ENCODE results near the gene IL7R. TPM values are rescaled to one million over a fixed set of nuclear protein-coding genes. Genes with fewer than 3 reads are reported as not detected.
"Not testable (repeated sequence)": the region's sequence is repeated elsewhere in the genome, so short reads cannot be mapped to it uniquely, and the experiment has no call there.

Gene IL7R
- total RNA-seq, 3 donors from 2014 or later: 10.1 to 26.1 (median 16.7) TPM

DNA sequence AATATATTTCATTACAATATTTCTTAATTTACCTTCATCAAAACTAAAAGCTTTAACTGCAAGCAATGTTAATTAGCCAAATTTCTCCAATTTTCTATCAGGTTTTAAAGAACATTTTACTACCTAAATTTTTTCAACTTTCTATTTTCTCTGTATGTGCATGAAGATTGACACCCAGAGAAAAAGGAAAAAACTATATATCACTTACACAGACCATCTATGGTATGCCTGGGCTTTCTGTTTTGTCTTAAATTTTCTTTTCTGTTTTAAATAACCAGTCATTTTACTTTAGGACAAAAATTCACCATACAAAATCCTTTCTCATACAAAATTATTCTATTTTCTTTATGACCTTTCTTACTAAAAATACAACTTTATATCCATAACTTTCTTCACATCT, 13.8 kb upstream of the IL7R start:
- intact Hi-C loops (cut with DNase I; ENCODE audit: low total_unique reads): no loop called here
- H3K9me3 ChIP-seq: peaks cover 3 to 10% of the 10 kb centered on the region in 2 donors

DNA sequence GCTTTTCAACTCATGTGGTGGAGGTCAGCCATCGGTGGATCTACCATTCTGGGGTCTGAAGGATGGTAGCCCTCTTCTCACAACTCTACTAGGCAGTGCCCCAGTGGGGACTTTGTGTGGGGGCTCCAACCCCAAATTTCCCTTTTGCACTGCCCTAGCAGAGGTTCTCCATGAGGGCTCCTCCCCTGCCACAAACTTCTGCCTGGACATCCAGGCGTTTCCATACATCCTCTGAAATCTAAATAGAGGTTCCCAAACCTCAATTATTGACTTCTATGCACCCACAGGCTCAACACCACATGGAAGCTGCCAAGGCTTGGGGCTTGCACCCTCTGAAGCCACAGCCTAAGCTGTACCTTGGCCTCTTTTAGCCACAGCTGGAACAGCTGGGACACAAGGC, 11.2 kb upstream of the IL7R start:
- H3K4me3 ChIP-seq; H3K4me1 ChIP-seq; H3K9me3 ChIP-seq; intact Hi-C loops (cut with DNase I; ENCODE audit: low total_unique reads); H3K27me3 ChIP-seq; H3K36me3 ChIP-seq; DNase-seq (ENCODE audit: low spot score in 2 of 2); H3K27ac ChIP-seq: not testable (repeated sequence)

More for the DNA sequence above, 13.8 kb upstream of the IL7R start:
- Histone ChIP-seq H3K27me3 (no peaks in the 10 kb centered on the region), H3K36me3 (no peaks in the 10 kb centered on the region), H3K27ac (no peak overlapping the region), H3K4me1 (no peaks in the 10 kb centered on the region), H3K4me3 (no peak overlapping the region)
- no peak for TF ChIP-seq POLR2AphosphoS5 (IDR thresholded peaks at IDR 0.05)
- TF ChIP-seq POLR2A (IDR thresholded peaks at IDR 0.05): no peak
- TF ChIP-seq, protein P1, sequence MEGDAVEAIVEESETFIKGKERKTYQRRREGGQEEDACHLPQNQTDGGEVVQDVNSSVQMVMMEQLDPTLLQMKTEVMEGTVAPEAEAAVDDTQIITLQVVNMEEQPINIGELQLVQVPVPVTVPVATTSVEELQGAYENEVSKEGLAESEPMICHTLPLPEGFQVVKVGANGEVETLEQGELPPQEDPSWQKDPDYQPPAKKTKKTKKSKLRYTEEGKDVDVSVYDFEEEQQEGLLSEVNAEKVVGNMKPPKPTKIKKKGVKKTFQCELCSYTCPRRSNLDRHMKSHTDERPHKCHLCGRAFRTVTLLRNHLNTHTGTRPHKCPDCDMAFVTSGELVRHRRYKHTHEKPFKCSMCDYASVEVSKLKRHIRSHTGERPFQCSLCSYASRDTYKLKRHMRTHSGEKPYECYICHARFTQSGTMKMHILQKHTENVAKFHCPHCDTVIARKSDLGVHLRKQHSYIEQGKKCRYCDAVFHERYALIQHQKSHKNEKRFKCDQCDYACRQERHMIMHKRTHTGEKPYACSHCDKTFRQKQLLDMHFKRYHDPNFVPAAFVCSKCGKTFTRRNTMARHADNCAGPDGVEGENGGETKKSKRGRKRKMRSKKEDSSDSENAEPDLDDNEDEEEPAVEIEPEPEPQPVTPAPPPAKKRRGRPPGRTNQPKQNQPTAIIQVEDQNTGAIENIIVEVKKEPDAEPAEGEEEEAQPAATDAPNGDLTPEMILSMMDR (IDR thresholded peaks at IDR 0.05): no peak
- no peak for DNase-seq (ENCODE audit: low spot score in 2 of 2)

DNA sequence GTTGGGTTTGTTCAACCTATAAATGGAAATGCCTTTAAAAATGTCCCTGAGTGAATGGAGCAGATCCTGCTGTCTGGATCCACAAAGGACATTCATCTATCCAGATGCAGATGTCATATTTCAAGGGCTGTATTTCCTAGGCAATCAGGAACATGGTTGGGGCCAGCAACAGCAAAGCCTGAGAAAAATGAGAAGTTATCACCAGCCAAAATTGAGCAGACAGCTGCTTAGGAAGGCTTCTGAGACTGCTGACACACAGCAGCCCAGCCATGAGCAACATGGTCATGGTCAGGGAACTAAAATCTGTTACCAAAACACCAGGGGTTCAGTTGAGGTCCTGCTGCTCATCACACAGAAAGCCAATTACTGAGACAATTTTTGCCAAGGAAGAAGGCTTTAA, 9.2 kb upstream of the IL7R start:
- DNase-seq (ENCODE audit: low spot score in 2 of 2): no peak
- H3K27me3 ChIP-seq: no peaks in the 10 kb centered on the region
- TF ChIP-seq, protein P1 (IDR thresholded peaks at IDR 0.05): no peak
- no peak for TF ChIP-seq POLR2AphosphoS5 (IDR thresholded peaks at IDR 0.05)
- no peak for TF ChIP-seq POLR2A (IDR thresholded peaks at IDR 0.05)

DNA sequence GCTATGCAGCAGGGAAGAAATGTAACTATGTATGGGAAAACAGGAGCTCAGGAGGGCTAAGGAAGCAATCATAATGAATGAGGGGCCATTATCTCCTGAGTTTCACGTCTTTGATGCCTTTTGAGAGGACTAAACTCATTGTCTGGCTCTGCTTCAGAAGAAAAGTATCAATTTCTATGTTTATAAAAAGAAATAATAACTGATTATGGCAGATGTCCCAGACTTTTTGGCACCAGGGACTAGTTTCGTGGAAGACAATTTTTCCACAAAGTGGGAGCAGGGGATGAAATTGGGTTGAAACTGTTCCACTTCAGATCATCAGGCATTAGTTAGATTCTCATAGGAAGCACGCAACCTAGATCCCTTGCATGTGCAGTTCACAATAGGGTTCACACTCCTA, 8.7 kb upstream of the IL7R start:
- intact Hi-C loops (cut with DNase I; ENCODE audit: low total_unique reads): no loop called here
- no peaks in the 10 kb centered on the region for H3K36me3 ChIP-seq
- no peak overlapping the region for H3K27ac ChIP-seq
- H3K4me3 ChIP-seq: no peak overlapping the region
- H3K9me3 ChIP-seq: peaks cover 3 to 10% of the 10 kb centered on the region in 2 donors
- TF ChIP-seq POLR2A (IDR thresholded peaks at IDR 0.05) (no peak), POLR2AphosphoS5 (IDR thresholded peaks at IDR 0.05) (no peak)
- TF ChIP-seq, protein P1 (IDR thresholded peaks at IDR 0.05): no peak
- H3K27me3 ChIP-seq: no peaks in the 10 kb centered on the region
- H3K4me1 ChIP-seq: no peaks in the 10 kb centered on the region
- no peak for DNase-seq (ENCODE audit: low spot score in 2 of 2)

More for the DNA sequence above, 9.2 kb upstream of the IL7R start:
- Histone ChIP-seq H3K27ac (no peak overlapping the region), H3K9me3 (peaks cover 3 to 10% of the 10 kb centered on the region in 2 donors), H3K4me1 (no peaks in the 10 kb centered on the region), H3K36me3 (no peaks in the 10 kb centered on the region), H3K4me3 (no peak overlapping the region)
- intact Hi-C loops (cut with DNase I; ENCODE audit: low total_unique reads): no loop called here

DNA sequence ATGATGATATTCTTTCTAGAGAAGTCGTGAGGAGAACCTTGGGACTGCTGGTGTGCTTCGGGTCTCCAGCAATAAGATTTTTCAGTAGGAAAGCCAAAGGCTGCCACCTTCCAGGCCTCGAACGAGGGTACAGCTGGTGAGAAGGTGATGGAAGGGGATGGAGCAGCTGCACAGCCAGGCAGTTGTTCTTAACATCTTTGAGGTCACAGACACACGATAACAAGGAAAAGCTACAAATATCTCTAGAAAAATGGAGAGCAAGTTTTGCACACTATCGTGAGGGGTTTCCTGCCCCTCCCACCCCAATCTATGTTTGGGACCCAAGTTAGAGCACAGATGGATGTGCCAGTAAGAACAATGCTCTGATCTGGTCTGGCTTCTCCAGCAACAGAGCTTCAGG, 6.8 kb upstream of the IL7R start:
- intact Hi-C loops (cut with DNase I; ENCODE audit: low total_unique reads): no loop called here

More for the DNA sequence above, 6.8 kb upstream of the IL7R start:
- H3K27me3 ChIP-seq: no peaks in the 10 kb centered on the region
- H3K9me3 ChIP-seq: peaks cover 3 to 10% of the 10 kb centered on the region in 2 donors
- TF ChIP-seq POLR2A (IDR thresholded peaks at IDR 0.05) (no peak), POLR2AphosphoS5 (IDR thresholded peaks at IDR 0.05) (no peak)
- TF ChIP-seq, protein P1 (IDR thresholded peaks at IDR 0.05): no peak
- no peaks in the 10 kb centered on the region for H3K36me3 ChIP-seq
- DNase-seq (ENCODE audit: low spot score in 2 of 2): no peak
- H3K27ac ChIP-seq: no peak overlapping the region
- no peak overlapping the region for H3K4me3 ChIP-seq
- H3K4me1 ChIP-seq: no peaks in the 10 kb centered on the region

All from breast epithelium (tissue), 4 donors.